Stimulated activated CD8-positive, alpha-beta memory T cell treated with anti-CD3 and anti-CD28 coated beads, Interleukin-4, amount 100 ng/mL, for 24 hours (primary cell): ENCODE measurements around the gene UROC1.

Experiments used
- DNase-seq: peaks from one replicate; pipeline ENCODE4 v3.0.0-alpha.2; 2020; ENCODE audit warnings: low read depth

Gene UROC1

GRCh38 chr3:126530171-126531050 lies 12.8 kb upstream of the UROC1 start:
- DNase-seq: no peak

DNA sequence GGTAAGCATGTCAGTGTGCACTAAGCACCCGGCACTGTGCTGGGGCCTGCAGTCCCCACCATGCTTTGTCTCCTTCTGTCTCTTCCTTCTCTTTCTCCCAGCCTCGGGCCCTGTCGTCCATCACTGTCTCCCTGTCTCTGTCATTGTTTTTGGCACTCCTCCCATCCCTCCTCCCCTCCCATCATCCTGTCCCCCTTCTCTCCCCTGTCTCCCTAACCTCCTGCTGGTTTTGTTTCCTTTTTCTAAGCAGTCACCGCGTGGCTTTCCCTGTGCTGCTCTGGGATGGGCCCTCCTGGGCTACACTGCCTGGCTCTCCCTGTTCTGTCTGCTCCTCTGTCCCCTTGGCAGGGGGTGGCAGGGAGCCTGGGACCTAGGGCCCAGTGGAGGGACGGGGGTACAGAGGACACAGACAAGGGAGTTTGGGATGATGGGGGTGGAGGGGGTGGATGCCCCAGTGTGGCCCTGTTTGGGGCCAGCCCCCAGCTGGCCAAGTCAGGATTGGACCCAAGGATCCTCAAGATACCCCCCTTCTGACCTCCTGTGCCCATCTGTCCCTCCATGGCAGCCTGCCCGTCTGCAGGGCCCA lies 12.1 kb upstream of the UROC1 start:
- DNase-seq: no peak

- no peak for DNase-seq
These were observed 11.4 kb upstream of the UROC1 start for GRCh38 chr3:126528800-126529541.

GRCh38 chr3:126528419-126528799 lies 10.8 kb upstream of the UROC1 start:
- DNase-seq: no peak

DNA sequence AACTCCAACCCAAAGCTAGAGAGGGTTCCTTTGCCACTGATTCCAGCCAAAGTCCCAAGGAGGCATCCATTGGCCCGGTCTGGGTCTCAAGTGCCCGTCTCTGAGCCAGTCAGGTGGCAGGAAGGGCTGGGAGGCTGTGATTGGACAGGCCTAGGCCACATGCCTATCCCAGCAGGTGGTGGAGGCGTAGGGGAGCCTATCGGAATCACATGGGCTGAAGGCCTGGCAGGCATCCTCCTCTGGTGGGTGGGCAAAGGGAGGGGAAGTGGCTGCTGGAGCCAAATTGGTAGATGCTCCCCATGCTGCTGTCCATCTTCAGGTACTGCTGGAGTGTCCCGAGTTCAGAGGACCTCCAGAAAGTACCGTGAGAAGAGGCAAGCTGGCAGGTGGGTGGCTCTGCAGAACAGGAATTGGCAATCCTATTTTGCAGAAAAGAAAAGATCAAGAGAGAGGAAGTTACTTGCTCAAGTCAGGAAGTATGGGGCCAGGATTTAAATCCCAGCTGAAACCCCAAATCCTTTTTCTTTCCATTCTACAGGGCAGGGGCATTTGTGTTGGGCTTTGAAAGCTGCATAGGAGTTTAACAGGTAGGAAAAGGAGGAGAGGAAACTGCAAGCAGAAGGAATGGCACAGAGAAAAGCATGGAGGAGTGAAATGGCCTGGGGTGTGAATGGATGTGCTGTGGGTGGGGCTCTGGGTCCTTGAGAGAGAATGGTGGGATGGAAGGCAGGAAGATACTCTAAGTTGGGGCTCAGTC lies 10.1 kb upstream of the UROC1 start:
- no peak for DNase-seq

- DNase-seq: no peak
These were observed 9.4 kb upstream of the UROC1 start for GRCh38 chr3:126527006-126527405.

GRCh38 chr3:126526668-126527005 lies 9.1 kb upstream of the UROC1 start:
- no peak for DNase-seq

GRCh38 chr3:126525853-126526667 lies 8.5 kb upstream of the UROC1 start:
- no peak for DNase-seq

DNA sequence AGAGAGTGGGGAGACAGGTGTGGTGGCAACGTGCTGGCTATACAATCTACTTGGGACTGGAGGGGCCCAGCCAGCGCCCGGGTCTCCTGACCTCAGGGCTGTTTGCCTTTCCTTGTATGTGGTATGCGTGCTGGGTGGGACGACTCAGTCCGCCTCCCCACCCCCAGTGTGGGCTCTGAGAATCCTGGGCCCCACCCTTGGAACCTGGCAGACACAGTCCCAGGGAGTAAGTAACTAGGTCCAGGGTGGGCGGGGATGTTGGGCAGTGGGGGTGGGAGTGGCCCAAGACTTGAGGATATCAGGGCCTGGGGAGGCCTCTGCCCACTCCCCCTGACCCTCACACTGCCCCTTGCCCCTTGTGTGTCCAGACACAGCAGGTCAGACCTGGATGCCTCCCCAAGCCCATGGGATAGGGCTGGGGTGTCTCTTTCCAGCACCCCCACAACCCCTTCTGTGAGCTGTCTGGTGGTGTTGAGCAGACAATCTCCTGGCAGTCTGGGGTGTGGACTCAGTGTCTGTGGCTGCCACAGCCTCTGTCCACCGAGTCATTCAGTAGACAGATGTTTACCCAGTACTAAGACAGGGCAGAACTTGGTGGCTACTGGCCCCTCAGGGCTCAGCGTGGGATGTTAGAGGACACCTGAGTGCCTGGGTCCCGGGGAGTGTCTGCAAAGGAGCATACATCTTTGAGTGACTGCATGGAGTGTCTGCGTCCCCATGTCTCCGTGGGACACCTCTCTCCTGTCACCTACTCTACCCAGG lies 7.7 kb upstream of the UROC1 start:
- DNase-seq: no peak

- DNase-seq: no peak
These were observed 6.9 kb upstream of the UROC1 start for GRCh38 chr3:126524429-126524988.

DNA sequence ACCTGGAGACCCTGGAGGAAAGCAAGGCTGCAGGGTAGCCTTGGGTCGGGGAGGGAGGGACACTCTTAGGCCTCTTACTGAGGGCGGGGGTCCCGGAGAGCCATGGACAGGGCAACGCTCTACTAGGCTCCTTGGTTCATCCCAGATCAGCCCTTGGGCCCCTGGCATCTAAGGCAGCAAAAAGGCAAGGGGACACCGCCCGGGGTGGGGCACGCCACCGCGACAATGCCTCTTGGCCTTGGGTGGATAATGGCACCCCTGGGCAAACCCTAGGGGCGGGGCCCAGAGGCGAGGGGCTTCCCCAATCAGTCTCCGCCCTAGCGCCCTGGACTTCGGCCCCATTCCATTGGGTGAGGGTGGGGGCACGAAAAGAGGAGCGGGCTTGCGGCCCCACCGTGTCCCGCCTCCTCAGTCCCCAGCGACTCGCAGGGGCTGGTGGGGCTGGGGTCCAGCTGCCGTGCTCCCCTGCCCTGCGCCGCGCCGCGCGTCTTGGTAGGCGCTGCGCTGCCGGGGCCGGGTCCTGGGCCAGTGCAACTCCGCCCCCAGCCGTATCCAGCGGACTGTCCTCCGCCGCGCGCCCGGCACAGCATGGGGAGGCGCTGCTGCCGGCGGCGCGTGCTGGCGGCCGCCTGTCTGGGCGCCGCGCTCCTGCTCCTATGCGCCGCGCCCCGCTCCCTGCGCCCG lies 6.3 kb upstream of the UROC1 start, which contains the start of gene CHST13:
Gene CHST13 (plus strand): TSS at position 411 of the 684 bp plus-strand sequence. CDS start 178 bp downstream, at position 589.
- no peak for DNase-seq

- peak; percentile 12 for DNase-seq
These were observed 4.8 kb upstream of the UROC1 start for GRCh38 chr3:126522363-126522788.

GRCh38 chr3:126521122-126521891 lies 3.7 kb upstream of the UROC1 start:
- DNase-seq: no peak

GRCh38 chr3:126519506-126520455 lies 2.2 kb upstream of the UROC1 start:
- DNase-seq: no peak

GRCh38 chr3:126518779-126519177 lies 1.2 kb upstream of the UROC1 start:
- no peak for DNase-seq

DNA sequence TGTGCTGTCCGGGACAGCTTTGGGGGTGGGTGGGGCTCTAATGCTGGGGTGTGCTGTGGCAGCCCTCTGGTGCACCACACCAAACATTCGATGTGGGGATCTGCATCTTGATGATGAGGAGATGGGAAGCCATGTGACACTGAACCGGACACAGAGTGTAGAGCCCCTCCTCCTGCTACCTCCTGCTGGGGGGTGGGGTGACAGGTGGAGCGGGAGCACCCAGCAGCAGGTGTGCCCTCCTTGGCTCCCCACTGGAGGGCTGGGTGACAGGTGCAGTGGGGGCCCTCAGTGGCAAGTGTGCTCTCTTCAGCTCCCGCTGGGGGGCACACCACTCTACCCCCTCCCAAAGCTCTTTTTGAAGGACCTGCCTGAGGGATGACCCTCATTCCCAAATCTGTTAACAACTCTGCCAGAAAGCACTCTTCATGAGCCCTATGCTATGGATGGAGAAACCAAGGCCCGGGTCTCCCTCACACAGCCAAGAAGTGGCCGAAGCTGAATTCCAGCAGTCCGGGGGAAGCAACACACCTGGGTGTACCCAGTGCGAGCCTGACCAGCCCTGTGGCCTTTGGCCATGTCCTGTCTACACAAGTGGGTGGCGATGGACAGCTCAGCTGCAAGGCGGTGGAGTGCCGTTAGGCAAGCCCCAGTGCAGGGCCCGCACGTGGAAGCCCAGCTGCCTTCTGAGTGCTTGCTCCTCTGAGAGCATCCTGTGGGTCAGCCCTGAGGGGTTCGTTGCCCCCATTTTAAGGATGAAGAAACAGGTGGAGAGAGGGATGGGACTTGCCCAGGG lies 609 bp upstream of the UROC1 start:
- DNase-seq: no peak

GRCh38 chr3:126516936-126517290 lies 660 bp downstream of the UROC1 start:
- DNase-seq: no peak
